NCI-H748 treated with DMSO at 0.1 percent for 48 hours (cell line): ENCODE results near the gene OLFML1.

Experiments used
- DNase-seq: peaks from one replicate; lab custom pipeline; 2025; lab: John Stamatoyannopoulos, UW

The OLFML1 gene

GRCh38 chr11:7480113-7480512 lies 5.2 kb upstream of the OLFML1 start:
- no peak for DNase-seq

DNA sequence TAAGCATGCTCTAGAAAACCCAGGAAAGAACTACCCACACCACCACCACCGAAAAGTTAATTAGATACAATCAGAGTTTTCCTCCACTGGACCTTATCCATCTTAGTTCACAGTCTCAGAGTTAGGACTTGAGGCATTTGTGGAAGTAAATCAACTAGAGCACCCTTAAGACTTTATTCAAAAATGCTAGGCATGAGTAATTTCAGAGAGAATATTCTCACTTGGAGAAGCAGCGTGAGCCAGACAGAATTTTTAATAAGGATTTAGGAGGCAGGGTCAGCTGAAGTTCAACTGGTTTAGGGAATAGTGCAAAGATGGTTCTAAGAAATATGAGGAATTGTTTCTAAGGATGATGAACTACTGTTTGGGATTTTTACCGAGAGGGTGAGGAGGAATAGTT lies 1.2 kb upstream of the OLFML1 start:
- DNase-seq = no peak

- no peak for DNase-seq
These were observed 661 bp upstream of the OLFML1 start for GRCh38 chr11:7484645-7485044.

DNA sequence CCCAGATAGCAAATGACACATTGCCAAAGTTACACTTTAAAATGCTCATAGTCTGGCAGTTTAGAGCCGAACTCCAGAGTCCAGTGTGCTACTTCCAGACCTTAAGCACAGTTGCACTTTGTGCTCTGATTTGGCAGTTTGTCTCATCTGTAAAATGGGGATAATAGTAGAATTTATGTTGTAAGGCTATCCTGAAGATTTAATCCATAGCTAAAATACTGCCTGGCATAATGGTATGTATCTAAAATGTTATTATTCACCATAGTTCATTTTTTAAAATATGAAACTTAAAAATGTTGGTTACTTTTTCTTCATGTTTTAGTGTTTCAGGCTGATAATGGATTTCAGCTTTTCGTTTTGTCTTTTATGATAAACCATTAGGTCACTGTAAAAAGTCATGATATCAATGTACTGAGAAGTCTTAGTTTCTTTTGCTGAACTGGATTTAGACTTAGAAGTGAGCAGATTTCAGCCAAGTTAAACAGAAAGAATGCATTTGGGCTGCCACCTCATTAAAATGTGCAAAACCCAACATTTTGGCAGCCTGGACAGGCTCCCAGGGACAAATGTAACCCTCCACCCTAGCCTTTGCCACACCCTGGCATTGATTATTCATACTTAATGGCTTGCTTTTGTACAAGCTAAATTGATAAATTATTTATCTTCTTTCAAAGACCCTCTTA lies 933 bp downstream of the OLFML1 start:
- DNase-seq = no peak

GRCh38 chr11:7486781-7487140 lies 1.5 kb downstream of the OLFML1 start:
- no peak for DNase-seq

DNA sequence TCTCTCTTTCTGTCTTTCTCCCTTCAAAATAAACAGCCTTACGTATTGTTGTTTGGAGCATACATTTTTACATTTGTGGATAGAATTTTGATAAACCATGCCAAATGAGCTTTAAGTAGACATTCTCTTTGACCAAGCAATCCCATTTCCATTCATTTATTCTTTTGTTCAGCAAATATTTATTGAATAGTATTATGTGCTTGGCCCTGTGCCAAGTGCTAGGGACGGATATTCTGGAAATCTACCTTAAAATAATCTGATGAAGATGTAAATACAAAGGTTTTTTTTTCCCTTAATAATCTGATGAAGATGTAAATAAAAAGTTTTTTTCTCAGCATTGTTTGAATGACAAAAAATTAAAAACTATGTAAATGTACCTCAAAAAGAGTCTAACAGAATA lies 2.1 kb downstream of the OLFML1 start:
- no peak for DNase-seq

- DNase-seq = no peak
These were observed 3.4 kb downstream of the OLFML1 start for GRCh38 chr11:7488681-7489080.

DNA sequence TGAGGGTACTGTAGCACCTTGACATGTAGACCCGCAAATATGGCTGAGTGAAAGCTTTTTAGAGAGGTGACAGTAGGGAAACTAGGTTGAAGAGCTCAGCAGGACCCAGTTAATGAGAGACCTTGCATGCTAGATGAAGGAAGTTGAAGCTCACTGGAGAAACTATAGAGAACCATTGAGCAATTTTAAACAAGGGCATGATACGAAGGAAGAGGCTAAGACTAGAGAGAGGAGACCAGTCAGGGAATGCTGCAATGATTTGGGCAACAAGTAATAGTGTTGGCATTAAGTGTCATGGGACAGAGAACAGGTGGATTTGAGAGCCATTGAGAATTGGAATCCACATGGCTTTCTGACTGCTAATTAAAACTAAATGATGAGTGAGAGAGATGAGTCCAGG lies 4.1 kb downstream of the OLFML1 start:
- DNase-seq = no peak

DNA sequence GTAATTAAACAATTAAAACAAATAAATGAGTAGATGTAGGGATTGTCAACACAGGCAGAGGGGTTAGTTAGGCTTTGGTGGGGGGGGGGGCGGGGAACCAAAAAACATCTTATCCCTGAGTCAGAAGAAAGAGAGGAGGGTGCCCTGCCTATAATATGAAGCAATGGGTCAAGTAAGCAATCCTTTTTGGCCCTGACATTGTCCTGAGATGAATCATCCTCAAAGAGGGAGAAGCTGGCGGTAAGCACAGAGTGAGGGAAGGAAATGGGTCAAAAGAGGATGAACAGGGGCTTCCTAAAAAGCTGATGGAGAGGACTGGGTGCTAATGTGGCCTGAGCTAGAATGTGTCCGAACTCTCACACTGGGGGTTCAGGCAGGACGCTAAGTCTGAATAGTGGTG lies 4.7 kb downstream of the OLFML1 start:
- no peak for DNase-seq

DNA sequence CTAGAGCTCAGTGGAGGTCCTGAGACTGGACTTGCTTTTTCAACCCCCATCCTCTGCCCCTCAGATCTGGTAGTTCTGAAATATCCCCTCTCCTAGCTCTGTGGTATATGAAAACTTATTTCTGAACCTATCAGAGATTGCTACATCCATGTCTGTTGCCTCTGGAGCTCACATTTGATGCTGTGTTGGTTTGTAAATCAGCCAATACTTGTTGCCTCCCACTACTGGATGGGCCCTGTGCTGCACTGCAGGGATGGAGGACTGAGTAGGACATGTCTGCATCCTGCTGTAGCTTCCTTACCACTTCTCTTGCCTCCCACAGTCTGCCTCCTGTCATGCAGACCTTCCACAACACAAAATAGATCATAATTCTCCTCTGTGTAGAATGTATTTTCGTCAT lies 5.2 kb downstream of the OLFML1 start:
- no peak for DNase-seq

DNA sequence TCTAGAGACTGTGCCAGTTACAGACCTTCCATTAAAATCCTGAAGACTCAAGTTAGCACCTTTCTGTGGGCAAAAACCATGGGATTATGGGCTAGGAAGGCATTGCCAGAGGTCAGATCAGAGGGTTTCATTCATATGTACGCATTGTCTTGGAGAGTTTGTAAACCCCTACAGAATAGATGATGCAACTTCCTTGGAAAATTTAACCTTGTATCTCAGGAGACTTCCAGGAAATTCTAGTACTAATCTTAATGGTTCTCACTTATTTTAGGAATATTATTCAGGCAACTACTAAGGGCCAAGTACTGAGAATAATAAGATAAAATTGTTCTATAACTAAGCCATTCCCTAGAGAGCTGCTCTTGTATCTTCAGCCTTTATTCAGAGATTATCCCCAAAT lies 6.9 kb downstream of the OLFML1 start:
- no peak for DNase-seq

- no peak for DNase-seq
These were observed 8.4 kb downstream of the OLFML1 start for GRCh38 chr11:7493670-7494069.

- no peak for DNase-seq
These were observed 8.9 kb downstream of the OLFML1 start for GRCh38 chr11:7494086-7494745.

GRCh38 chr11:7495882-7496551 lies 10.7 kb downstream of the OLFML1 start:
- DNase-seq = no peak

DNA sequence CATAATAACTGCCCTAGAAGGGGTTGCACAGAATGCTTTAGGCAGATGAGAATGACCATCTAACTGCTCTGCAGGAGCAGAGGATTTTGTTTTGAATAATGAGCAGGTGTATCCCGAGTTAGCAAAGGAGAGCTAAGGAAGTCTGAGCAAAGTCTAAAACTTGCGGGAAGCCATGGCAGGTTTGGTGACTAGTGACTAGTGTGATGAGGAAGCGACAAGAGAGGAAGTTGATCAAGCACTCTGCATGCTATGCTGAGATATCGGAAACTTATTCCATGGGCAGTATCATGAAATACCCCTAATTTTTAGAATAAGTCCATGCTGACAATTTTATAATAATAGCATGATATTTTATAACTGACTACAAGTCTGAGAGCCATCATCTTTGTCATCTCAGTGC lies 12.9 kb downstream of the OLFML1 start:
- no peak for DNase-seq

- DNase-seq = no peak
These were observed 13.8 kb downstream of the OLFML1 start for GRCh38 chr11:7499081-7499480.

- no peak for DNase-seq
These were observed 14.9 kb downstream of the OLFML1 start for GRCh38 chr11:7500251-7500650.

DNA sequence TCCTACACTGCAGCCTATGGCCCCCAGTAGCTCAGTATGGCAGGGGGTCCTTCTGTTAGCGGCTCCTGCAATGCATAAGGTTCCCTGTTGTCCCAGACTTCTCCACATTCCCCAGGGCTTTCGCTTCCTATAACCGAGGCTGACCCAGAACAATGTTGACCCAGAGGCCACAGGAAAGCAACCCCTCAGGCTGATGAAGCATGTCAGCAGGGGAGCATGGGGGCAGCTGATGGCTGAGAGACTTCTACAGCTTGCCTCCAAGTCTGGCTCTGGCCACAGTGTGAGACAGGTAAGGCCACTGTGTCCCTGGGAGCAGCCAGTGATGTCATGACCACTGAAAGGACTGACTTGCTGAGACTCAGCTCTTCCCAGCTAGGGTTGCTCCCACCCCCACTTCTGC lies 15.9 kb downstream of the OLFML1 start:
- no peak for DNase-seq

DNA sequence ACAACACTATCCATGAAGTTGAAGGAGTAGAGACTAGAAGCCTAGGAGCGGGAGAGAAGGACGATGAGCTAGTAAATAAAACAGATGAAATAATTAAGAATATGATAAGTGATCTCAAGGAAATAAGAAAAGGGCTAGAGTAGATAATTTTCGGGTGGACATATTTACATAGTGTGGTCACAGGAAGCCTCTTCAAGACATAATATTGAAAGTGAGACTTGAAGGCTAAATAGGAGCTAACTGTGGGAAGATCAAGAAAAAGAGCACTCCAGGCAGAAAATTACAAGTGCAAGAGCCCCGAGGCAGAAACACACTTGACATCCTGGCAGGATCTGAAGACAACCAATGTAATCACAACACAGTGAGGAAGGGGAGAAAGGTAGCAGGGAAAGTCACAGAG lies 16.6 kb downstream of the OLFML1 start:
- no peak for DNase-seq

- no peak for DNase-seq
These were observed 20.9 kb downstream of the OLFML1 start for GRCh38 chr11:7506243-7506642.

GRCh38 chr11:7508087-7508486 lies 22.8 kb downstream of the OLFML1 start:
- no peak for DNase-seq

DNA sequence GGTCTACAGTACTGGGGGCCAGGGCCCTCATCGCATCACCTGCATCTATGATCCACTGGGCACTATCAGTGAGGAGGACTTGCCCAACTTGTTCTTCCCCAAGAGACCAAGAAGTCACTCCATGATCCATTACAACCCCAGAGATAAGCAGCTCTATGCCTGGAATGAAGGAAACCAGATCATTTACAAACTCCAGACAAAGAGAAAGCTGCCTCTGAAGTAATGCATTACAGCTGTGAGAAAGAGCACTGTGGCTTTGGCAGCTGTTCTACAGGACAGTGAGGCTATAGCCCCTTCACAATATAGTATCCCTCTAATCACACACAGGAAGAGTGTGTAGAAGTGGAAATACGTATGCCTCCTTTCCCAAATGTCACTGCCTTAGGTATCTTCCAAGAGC lies 24.7 kb downstream of the OLFML1 start:
- DNase-seq = no peak

DNA sequence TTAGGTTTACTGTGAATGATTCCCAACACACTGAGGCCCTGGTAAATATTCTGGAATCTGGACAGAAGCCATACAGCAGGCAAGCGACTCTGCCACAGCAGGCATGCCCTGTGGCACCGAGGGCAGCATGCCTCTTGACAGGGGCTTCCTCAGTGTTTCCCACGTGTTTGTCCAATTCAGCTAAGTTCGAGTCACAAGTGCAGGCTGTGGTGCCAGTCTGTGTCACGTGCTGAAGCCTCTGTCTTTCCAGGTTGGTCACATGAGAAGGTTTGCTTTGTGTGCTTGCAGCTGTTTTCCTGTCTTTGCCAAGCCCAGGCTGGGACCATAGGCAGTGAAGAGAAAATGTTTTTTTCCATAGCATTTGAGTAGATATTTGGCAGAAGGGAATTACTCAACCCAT lies 26.1 kb downstream of the OLFML1 start:
- DNase-seq = no peak
